ENCODE data around the gene MIEN1.
"Not testable (repeated sequence)": the region's sequence is repeated elsewhere in the genome, so short reads cannot be mapped to it uniquely, and the experiment has no call there.

Gene MIEN1

GRCh38 chr17:39750131-39751015 lies 20.0 kb upstream of the MIEN1 start:
- Mint-ChIP-seq H3K4me3 (no peak overlapping the region), H3K36me3 (ENCODE audit: low read depth) (no peaks in the 10 kb centered on the region), H3K27me3 (no peaks in the 10 kb centered on the region), H3K9me3 (no peaks in the 10 kb centered on the region), H3K27ac (no peak overlapping the region), H3K4me1 (peaks cover 39% of the 10 kb centered on the region)
- no peak for ATAC-seq
- DNase-seq, result no peak

GRCh38 chr17:39748444-39749034 lies 18.2 kb upstream of the MIEN1 start:
- peaks cover 32% of the 10 kb centered on the region for H3K4me1 Mint-ChIP-seq
- H3K9me3 Mint-ChIP-seq; DNase-seq; H3K36me3 Mint-ChIP-seq (ENCODE audit: low read depth); H3K27me3 Mint-ChIP-seq; ATAC-seq; H3K4me3 Mint-ChIP-seq; H3K27ac Mint-ChIP-seq: not testable (repeated sequence)

GRCh38 chr17:39747745-39748144 lies 17.4 kb upstream of the MIEN1 start:
- H3K36me3 Mint-ChIP-seq (ENCODE audit: low read depth), result no peaks in the 10 kb centered on the region
- ATAC-seq, result no peak
- no peak overlapping the region for H3K27ac Mint-ChIP-seq
- no peak for DNase-seq
- no peaks in the 10 kb centered on the region for H3K9me3 Mint-ChIP-seq
- H3K4me1 Mint-ChIP-seq, result peaks cover 24% of the 10 kb centered on the region
- no peaks in the 10 kb centered on the region for H3K27me3 Mint-ChIP-seq
- H3K4me3 Mint-ChIP-seq, result no peak overlapping the region

GRCh38 chr17:39746145-39746461 lies 15.8 kb upstream of the MIEN1 start:
- H3K4me3 Mint-ChIP-seq, result no peak overlapping the region

GRCh38 chr17:39745335-39746144 lies 15.2 kb upstream of the MIEN1 start:
- Mint-ChIP-seq H3K27ac (no peak overlapping the region), H3K4me1 (peaks cover 12% of the 10 kb centered on the region), H3K9me3 (no peaks in the 10 kb centered on the region), H3K4me3 (no peak overlapping the region), H3K27me3 (no peaks in the 10 kb centered on the region), H3K36me3 (ENCODE audit: low read depth) (no peaks in the 10 kb centered on the region)
- DNase-seq (no peak), ATAC-seq (no peak)

More at GRCh38 chr17:39746145-39746461, 15.8 kb upstream of the MIEN1 start:
- H3K4me1 Mint-ChIP-seq, result peaks cover 10% of the 10 kb centered on the region
- H3K9me3 Mint-ChIP-seq, result no peaks in the 10 kb centered on the region
- ATAC-seq, result no peak
- no peak overlapping the region for H3K27ac Mint-ChIP-seq
- no peaks in the 10 kb centered on the region for H3K27me3 Mint-ChIP-seq
- DNase-seq, result no peak
- no peaks in the 10 kb centered on the region for H3K36me3 Mint-ChIP-seq (ENCODE audit: low read depth)

GRCh38 chr17:39744836-39745215 lies 14.5 kb upstream of the MIEN1 start:
- Mint-ChIP-seq H3K27me3 (peaks cover 4% of the 10 kb centered on the region), H3K27ac (no peak overlapping the region), H3K9me3 (no peaks in the 10 kb centered on the region), H3K4me3 (no peak overlapping the region), H3K4me1 (peaks cover 17% of the 10 kb centered on the region), H3K36me3 (ENCODE audit: low read depth) (no peaks in the 10 kb centered on the region)
- DNase-seq (no peak), ATAC-seq (no peak)

GRCh38 chr17:39744075-39744835 lies 13.9 kb upstream of the MIEN1 start:
- ATAC-seq (no peak), DNase-seq (no peak)
- no peaks in the 10 kb centered on the region for H3K36me3 Mint-ChIP-seq (ENCODE audit: low read depth)
- peaks cover 5% of the 10 kb centered on the region for H3K27me3 Mint-ChIP-seq
- peaks cover 17% of the 10 kb centered on the region for H3K4me1 Mint-ChIP-seq
- H3K9me3 Mint-ChIP-seq, result no peaks in the 10 kb centered on the region
- no peak overlapping the region for H3K27ac Mint-ChIP-seq
- no peak overlapping the region for H3K4me3 Mint-ChIP-seq

GRCh38 chr17:39742856-39743436 lies 12.6 kb upstream of the MIEN1 start:
- DNase-seq (no peak), ATAC-seq (no peak)
- Mint-ChIP-seq H3K36me3 (ENCODE audit: low read depth) (no peaks in the 10 kb centered on the region), H3K27me3 (peaks cover 8% of the 10 kb centered on the region), H3K9me3 (no peaks in the 10 kb centered on the region), H3K4me1 (peaks cover 19% of the 10 kb centered on the region), H3K4me3 (no peak overlapping the region), H3K27ac (no peak overlapping the region)

GRCh38 chr17:39742126-39742855 lies 12.0 kb upstream of the MIEN1 start:
- Mint-ChIP-seq H3K27me3 (peaks cover 12% of the 10 kb centered on the region), H3K9me3 (no peaks in the 10 kb centered on the region), H3K4me3 (no peak overlapping the region), H3K27ac (no peak overlapping the region), H3K4me1 (peaks cover 21% of the 10 kb centered on the region), H3K36me3 (ENCODE audit: low read depth) (no peaks in the 10 kb centered on the region)
- DNase-seq (no peak), ATAC-seq (no peak)

- H3K27me3 Mint-ChIP-seq, result peaks cover 12% of the 10 kb centered on the region
- H3K9me3 Mint-ChIP-seq, result no peaks in the 10 kb centered on the region
- no peak overlapping the region for H3K4me3 Mint-ChIP-seq
- peaks cover 21% of the 10 kb centered on the region for H3K4me1 Mint-ChIP-seq
- no peak overlapping the region for H3K27ac Mint-ChIP-seq
- H3K36me3 Mint-ChIP-seq (ENCODE audit: low read depth), result no peaks in the 10 kb centered on the region
- DNase-seq (no peak), ATAC-seq (no peak)
These were observed 10.2 kb upstream of the MIEN1 start for GRCh38 chr17:39740357-39741111.

GRCh38 chr17:39739885-39740356 lies 9.6 kb upstream of the MIEN1 start:
- ATAC-seq (no peak), DNase-seq (no peak)
- no peak overlapping the region for H3K27ac Mint-ChIP-seq
- peaks cover 12% of the 10 kb centered on the region for H3K27me3 Mint-ChIP-seq
- H3K36me3 Mint-ChIP-seq (ENCODE audit: low read depth), result no peaks in the 10 kb centered on the region
- H3K4me1 Mint-ChIP-seq, result peaks cover 21% of the 10 kb centered on the region
- H3K9me3 Mint-ChIP-seq, result no peaks in the 10 kb centered on the region
- no peak overlapping the region for H3K4me3 Mint-ChIP-seq

GRCh38 chr17:39738983-39739884 lies 8.9 kb upstream of the MIEN1 start:
- peak overlapping the region; percentile 59 for H3K4me3 Mint-ChIP-seq
- H3K27me3 Mint-ChIP-seq, result peaks cover 12% of the 10 kb centered on the region
- ATAC-seq (no peak), DNase-seq (no peak)
- H3K4me1 Mint-ChIP-seq, result peaks cover 21% of the 10 kb centered on the region
- no peaks in the 10 kb centered on the region for H3K9me3 Mint-ChIP-seq
- no peaks in the 10 kb centered on the region for H3K36me3 Mint-ChIP-seq (ENCODE audit: low read depth)
- H3K27ac Mint-ChIP-seq, result no peak overlapping the region
